K562 (cell line): ENCODE measurements around the gene PHC1. TPM values are rescaled to one million over a fixed set of nuclear protein-coding genes. Genes with fewer than 3 reads are reported as not detected.
A peak's percentile ranks its signal among the peaks of the same experiment; 100 is the strongest.

Experiments used
- BCOR ChIP-seq: fragments of 450-650 bp; IDR thresholded peaks from 2 replicates; pipeline ENCODE4 v1.6.1; 2016
- BHLHE40 ChIP-seq: IDR thresholded peaks from 2 replicates; pipeline ENCODE4 v1.6.1; 2011; ENCODE audit warnings: low read length, improper control_type of control experiment
- CBX1 ChIP-seq: sonication (generic); IDR thresholded peaks from 2 replicates; pipeline ENCODE4 v1.6.1; 2016; ENCODE audit warnings: antibody characterized with exemption, low read depth, mild to moderate bottlenecking
- CEBPB ChIP-seq: fragments of 450-650 bp; IDR thresholded peaks from 2 replicates; pipeline ENCODE4 v1.6.1; 2016; ENCODE audit warnings: missing genetic modification characterization, missing compliant biosample characterization
- DACH1 ChIP-seq: fragments of 450-650 bp; IDR thresholded peaks from 2 replicates; pipeline ENCODE4 v1.6.1; 2018; ENCODE audit not compliant: partially characterized antibody
- FOXJ2 ChIP-seq: fragments of 200-800 bp; sonication (Bioruptor generic); IDR thresholded peaks from 2 replicates; pipeline ENCODE4 v1.6.1; 2016; ENCODE audit warnings: missing genetic modification characterization, missing compliant biosample characterization
- KDM1A ChIP-seq, 2 experiments: fragments of 450-650 bp; IDR thresholded peaks; 2 replicates each; pipeline ENCODE4 v1.6.1; 2016; ENCODE audit warnings: mild to moderate bottlenecking in 2 of 2
- MBD2 ChIP-seq: sonication (generic); IDR thresholded peaks from 2 replicates; pipeline ENCODE4 v1.6.1; 2016; ENCODE audit warnings: low read depth, borderline replicate concordance
- MXI1 ChIP-seq: IDR thresholded peaks from 2 replicates; pipeline ENCODE4 v1.6.1; 2011; ENCODE audit warnings: low read depth, mild to moderate bottlenecking, improper control_type of control experiment, low read length
- NCOA6 ChIP-seq: fragments of 450-650 bp; IDR thresholded peaks from 2 replicates; pipeline ENCODE4 v1.6.1; 2017; ENCODE audit warnings: mild to moderate bottlenecking
- SIRT6 ChIP-seq: IDR thresholded peaks from one replicate; pipeline ENCODE4 v1.6.1; 2012; ENCODE audit warnings: low read depth, mild to moderate bottlenecking, control low read depth, inconsistent platforms, low read length, moderate library complexity
- SOX6 ChIP-seq: fragments of 450-650 bp; IDR thresholded peaks from 2 replicates; pipeline ENCODE4 v1.6.1; 2014; ENCODE audit warnings: mild to moderate bottlenecking
- SUPT5H ChIP-seq: fragments of 450-650 bp; IDR thresholded peaks from 2 replicates; pipeline ENCODE4 v1.6.1; 2016
- TEAD2 ChIP-seq: fragments of 450-650 bp; IDR thresholded peaks from 2 replicates; pipeline ENCODE4 v1.6.1; 2016; ENCODE audit warnings: missing genetic modification characterization, control low read depth, missing compliant biosample characterization
- XRCC5 ChIP-seq: fragments of 200-400 bp; formaldehyde crosslinking; IDR thresholded peaks from 2 replicates; pipeline ENCODE4 v1.6.1; 2017; ENCODE audit warnings: low read depth, mild to moderate bottlenecking, low read length
- ZNF12 ChIP-seq: sonication (generic); formaldehyde crosslinking; IDR thresholded peaks from 2 replicates; pipeline ENCODE4 v1.4.0; 2020; ENCODE audit warnings: mild to moderate bottlenecking, missing genetic modification reagents
- ZNF212 ChIP-seq: fragments of 450-650 bp; formaldehyde crosslinking; IDR thresholded peaks from 2 replicates; pipeline ENCODE4 v1.4.0; 2020; ENCODE audit warnings: mild to moderate bottlenecking
- ZNF263 ChIP-seq: sonication (generic); formaldehyde crosslinking; IDR thresholded peaks from 2 replicates; pipeline ENCODE4 v1.8.0; 2022; ENCODE audit warnings: mild to moderate bottlenecking, missing genetic modification reagents, borderline replicate concordance
- polyA plus RNA-seq, 8 experiments: library from polyadenylated mRNA; depleted of rRNA in 4 of 8; stranded (reverse) in 5 of 8; unstranded in 3 of 8; fragments of >200 nt; fragmentation: Nextera tagmentation in 2 of 8; fragmentation: Illumina TruSeq in 1 of 8; extraction: Ambion mirVana in 2 of 8; extraction: Trizol in 1 of 8; gene quantifications; 2 replicates each; pipeline versions ENCODE4 v1.2.1 to v1.2.3, GENCODE V29; 2011 to 2014; ENCODE audit warnings: inconsistent platforms in 1 of 8, missing spikeins in 1 of 8
- total RNA-seq, 7 experiments: library from RNA; depleted of rRNA in 6 of 7; stranded (reverse); fragments of >200 nt in 6 of 7; fragmentation: Illumina TruSeq in 2 of 7; extraction: Trizol in 2 of 7; gene quantifications; 2 replicates each; pipeline versions ENCODE4 v1.2.1 to v1.2.3, GENCODE V29; 2011 to 2021; ENCODE audit warnings: low replicate concordance in 1 of 7
- TF ChIP-seq, protein P1 (sequence below): fragments of 450-650 bp; IDR thresholded peaks from 2 replicates; pipeline ENCODE4 v1.6.1; 2016; ENCODE audit warnings: mild to moderate bottlenecking
- TF ChIP-seq, protein P2 (sequence below): fragments of 450-650 bp; formaldehyde crosslinking; IDR thresholded peaks from 2 replicates; pipeline ENCODE4 v1.4.0; 2020; ENCODE audit warnings: mild to moderate bottlenecking, mixed read lengths
- TF ChIP-seq, protein P3 (sequence below): fragments of 450-650 bp; formaldehyde crosslinking; IDR thresholded peaks from 2 replicates; pipeline ENCODE4 v1.4.0; 2022; ENCODE audit warnings: missing genetic modification characterization

The PHC1 gene
- total and polyA plus RNA-seq, 9 of the 15 experiments (the other 6 are each of a cell fraction or from before 2014, with no cell fraction given): 1.9 to 13.7 (median 6.9) TPM

DNA sequence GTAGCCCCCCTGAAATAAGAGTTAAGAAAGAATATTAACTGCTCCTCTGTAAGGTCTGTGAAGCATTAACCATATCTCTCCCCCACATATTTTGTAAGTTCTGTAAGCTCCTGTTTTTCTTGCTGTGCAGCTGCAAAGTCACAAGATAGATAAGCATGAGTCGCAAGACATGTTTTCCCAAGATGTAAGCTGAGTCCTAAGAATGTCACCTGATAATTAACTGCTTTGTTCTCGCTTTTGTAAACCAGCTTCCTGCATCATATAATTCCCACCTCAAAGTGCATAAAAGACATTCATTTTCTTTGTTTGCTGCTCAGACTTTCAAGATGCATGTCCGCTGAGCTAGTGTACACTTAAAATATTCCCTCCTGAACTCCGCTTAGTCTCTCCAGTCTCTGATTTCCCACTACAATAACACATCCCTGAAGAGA is 27.0 kb upstream of the PHC1 start (continued):
- TF ChIP-seq FOXJ2 (tag) (peak; percentile 86), DACH1 (peak; percentile 65), MBD2 (peak; percentile 52; the same call in 1 of the 2 replicates), BCOR (no peak), SOX6 (peak; percentile 95), KDM1A (IDR thresholded peaks at IDR 0.05) (peak; percentile 86 to 87), CBX1 (no peak), TEAD2 (tag) (0 out of 2 replicates have a peak, but pooled peaks have one; percentile 51), MXI1 (peak; percentile 67; the same call in 1 of the 2 replicates), SIRT6 (no peak), XRCC5 (no peak), ZNF212 (CRISPR knock-in tag) (no peak), ZNF12 (CRISPR knock-in tag) (no peak), SUPT5H (no peak), CEBPB (tag) (peak; percentile 38; the same call in 1 of the 2 replicates), NCOA6 (peak; percentile 58), ZNF263 (CRISPR knock-in tag) (no peak), BHLHE40 (peak; percentile 75; the same call in 1 of the 2 replicates)
- TF ChIP-seq, protein P1, sequence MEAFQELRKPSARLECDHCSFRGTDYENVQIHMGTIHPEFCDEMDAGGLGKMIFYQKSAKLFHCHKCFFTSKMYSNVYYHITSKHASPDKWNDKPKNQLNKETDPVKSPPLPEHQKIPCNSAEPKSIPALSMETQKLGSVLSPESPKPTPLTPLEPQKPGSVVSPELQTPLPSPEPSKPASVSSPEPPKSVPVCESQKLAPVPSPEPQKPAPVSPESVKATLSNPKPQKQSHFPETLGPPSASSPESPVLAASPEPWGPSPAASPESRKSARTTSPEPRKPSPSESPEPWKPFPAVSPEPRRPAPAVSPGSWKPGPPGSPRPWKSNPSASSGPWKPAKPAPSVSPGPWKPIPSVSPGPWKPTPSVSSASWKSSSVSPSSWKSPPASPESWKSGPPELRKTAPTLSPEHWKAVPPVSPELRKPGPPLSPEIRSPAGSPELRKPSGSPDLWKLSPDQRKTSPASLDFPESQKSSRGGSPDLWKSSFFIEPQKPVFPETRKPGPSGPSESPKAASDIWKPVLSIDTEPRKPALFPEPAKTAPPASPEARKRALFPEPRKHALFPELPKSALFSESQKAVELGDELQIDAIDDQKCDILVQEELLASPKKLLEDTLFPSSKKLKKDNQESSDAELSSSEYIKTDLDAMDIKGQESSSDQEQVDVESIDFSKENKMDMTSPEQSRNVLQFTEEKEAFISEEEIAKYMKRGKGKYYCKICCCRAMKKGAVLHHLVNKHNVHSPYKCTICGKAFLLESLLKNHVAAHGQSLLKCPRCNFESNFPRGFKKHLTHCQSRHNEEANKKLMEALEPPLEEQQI: peak; percentile 70
- TF ChIP-seq, protein P2, sequence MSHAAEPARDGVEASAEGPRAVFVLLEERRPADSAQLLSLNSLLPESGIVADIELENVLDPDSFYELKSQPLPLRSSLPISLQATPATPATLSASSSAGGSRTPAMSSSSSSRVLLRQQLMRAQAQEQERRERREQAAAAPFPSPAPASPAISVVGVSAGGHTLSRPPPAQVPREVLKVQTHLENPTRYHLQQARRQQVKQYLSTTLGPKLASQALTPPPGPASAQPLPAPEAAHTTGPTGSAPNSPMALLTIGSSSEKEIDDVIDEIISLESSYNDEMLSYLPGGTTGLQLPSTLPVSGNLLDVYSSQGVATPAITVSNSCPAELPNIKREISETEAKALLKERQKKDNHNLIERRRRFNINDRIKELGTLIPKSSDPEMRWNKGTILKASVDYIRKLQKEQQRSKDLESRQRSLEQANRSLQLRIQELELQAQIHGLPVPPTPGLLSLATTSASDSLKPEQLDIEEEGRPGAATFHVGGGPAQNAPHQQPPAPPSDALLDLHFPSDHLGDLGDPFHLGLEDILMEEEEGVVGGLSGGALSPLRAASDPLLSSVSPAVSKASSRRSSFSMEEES: peak; percentile 50
- TF ChIP-seq, protein P3, sequence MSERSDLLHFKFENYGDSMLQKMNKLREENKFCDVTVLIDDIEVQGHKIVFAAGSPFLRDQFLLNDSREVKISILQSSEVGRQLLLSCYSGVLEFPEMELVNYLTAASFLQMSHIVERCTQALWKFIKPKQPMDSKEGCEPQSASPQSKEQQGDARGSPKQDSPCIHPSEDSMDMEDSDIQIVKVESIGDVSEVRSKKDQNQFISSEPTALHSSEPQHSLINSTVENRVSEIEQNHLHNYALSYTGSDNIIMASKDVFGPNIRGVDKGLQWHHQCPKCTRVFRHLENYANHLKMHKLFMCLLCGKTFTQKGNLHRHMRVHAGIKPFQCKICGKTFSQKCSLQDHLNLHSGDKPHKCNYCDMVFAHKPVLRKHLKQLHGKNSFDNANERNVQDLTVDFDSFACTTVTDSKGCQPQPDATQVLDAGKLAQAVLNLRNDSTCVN: no peak
